Urinary bladder (tissue), 4 donors: Measurements from ENCODE around the gene CD247. TPM values are rescaled to one million over a fixed set of nuclear protein-coding genes. Genes with fewer than 3 reads are reported as not detected.
A peak's percentile ranks its signal among the peaks of the same experiment; 100 is the strongest.
"Not testable (repeated sequence)": the region's sequence is repeated elsewhere in the genome, so short reads cannot be mapped to it uniquely, and the experiment has no call there.

Experiments used
- DNase-seq: peaks from one replicate; pipeline ENCODE4 v3.0.0-alpha.2; 2015; ENCODE audit errors: extremely low spot score
- H3K27ac ChIP-seq: one replicate; pipeline ENCODE4 v1.5.1; 2013; ENCODE audit warnings: low read depth, mild to moderate bottlenecking, moderate library complexity
- H3K36me3 ChIP-seq: one replicate; pipeline ENCODE4 v1.6.1; 2013; ENCODE audit warnings: mild to moderate bottlenecking, moderate library complexity; ENCODE audit not compliant: insufficient read depth
- H3K4me1 ChIP-seq: one replicate; pipeline ENCODE4 v1.6.1; 2013; ENCODE audit warnings: mild to moderate bottlenecking, moderate library complexity; ENCODE audit not compliant: insufficient read depth
- H3K4me3 ChIP-seq: one replicate; pipeline ENCODE4 v1.5.1; 2013; ENCODE audit warnings: low read depth, low read length
- WGBS: extraction: QIAGEN DNeasy Blood & Tissue Kit; methylation state at CpG from one replicate; pipeline ENCODE4 v1.1.7; 2013; 5-methylcytosine and 5-hydroxymethylcytosine counted together
- polyA plus RNA-seq: library from polyadenylated mRNA; stranded (reverse); fragments of 200-250 nt; gene quantifications from one replicate; pipeline ENCODE4 v1.2.3, GENCODE V29; 2013
- total RNA-seq: library from RNA; depleted of rRNA; stranded (reverse); fragments of >200 nt; gene quantifications from one replicate; pipeline ENCODE4 v1.2.3, GENCODE V29; 2014
- donor health status: healthy with polysubstance abuse.
- donor health status: healthy.

Gene CD247
- total RNA-seq (1.3 TPM), polyA plus RNA-seq (1.8 TPM)

GRCh38 chr1:167518331-167518700, at the start of gene CD247:
Gene CD247, minus strand, starts transcription at chr1:167518529. Its CDS starts 64 bp downstream, at chr1:167518465.
- DNase-seq: no peak
- no peaks in the 10 kb centered on the region for H3K4me1 ChIP-seq
- 84% methylated on average over 14 of the region's 14 CpGs for WGBS
- H3K27ac ChIP-seq: no peak within 1 kb of the TSS
- H3K4me3 ChIP-seq: peak within 1 kb of the TSS; percentile 6
- H3K36me3 ChIP-seq: no peaks in the 10 kb centered on the region

- 65% methylated on average over 5 of the region's 5 CpGs for WGBS
- H3K36me3 ChIP-seq: no peaks in the 10 kb centered on the region
- no peak overlapping the region for H3K4me3 ChIP-seq
- no peak for DNase-seq
- no peak overlapping the region for H3K27ac ChIP-seq
- no peaks in the 10 kb centered on the region for H3K4me1 ChIP-seq
Measured at GRCh38 chr1:167567663-167568062, 49.3 kb upstream of the CD247 start.

GRCh38 chr1:167566766-167567165, 48.4 kb upstream of the CD247 start:
- no peak overlapping the region for H3K4me3 ChIP-seq
- H3K36me3 ChIP-seq: no peaks in the 10 kb centered on the region
- WGBS: 79% methylated on average over 3 of the region's 3 CpGs
- no peak for DNase-seq
- no peaks in the 10 kb centered on the region for H3K4me1 ChIP-seq
- H3K27ac ChIP-seq: no peak overlapping the region

- Histone ChIP-seq H3K4me3 (no peak overlapping the region), H3K36me3 (no peaks in the 10 kb centered on the region), H3K27ac (no peak overlapping the region), H3K4me1 (no peaks in the 10 kb centered on the region)
- DNase-seq: no peak
- WGBS: 85% methylated on average over 5 of the region's 5 CpGs
Measured at GRCh38 chr1:167565922-167566321, 47.6 kb upstream of the CD247 start.

GRCh38 chr1:167564612-167565270, 46.4 kb upstream of the CD247 start:
- no peak overlapping the region for H3K4me3 ChIP-seq
- WGBS: 85% methylated on average over 5 of the region's 5 CpGs
- no peak overlapping the region for H3K27ac ChIP-seq
- DNase-seq: no peak
- H3K36me3 ChIP-seq: no peaks in the 10 kb centered on the region
- H3K4me1 ChIP-seq: no peaks in the 10 kb centered on the region

GRCh38 chr1:167563579-167564246, 45.4 kb upstream of the CD247 start:
- WGBS: 78% methylated on average over 7 of the region's 7 CpGs
- H3K27ac ChIP-seq: no peak overlapping the region
- DNase-seq: no peak
- H3K36me3 ChIP-seq: no peaks in the 10 kb centered on the region
- H3K4me1 ChIP-seq: no peaks in the 10 kb centered on the region
- H3K4me3 ChIP-seq: no peak overlapping the region

- H3K27ac ChIP-seq: no peak overlapping the region
- H3K36me3 ChIP-seq: no peaks in the 10 kb centered on the region
- no peak overlapping the region for H3K4me3 ChIP-seq
- 91% methylated on average over 1 of the region's 1 CpG for WGBS
- no peak for DNase-seq
- no peaks in the 10 kb centered on the region for H3K4me1 ChIP-seq
Measured at GRCh38 chr1:167562702-167563101, 44.4 kb upstream of the CD247 start.

- H3K4me3 ChIP-seq: no peak overlapping the region
- 87% methylated on average over 6 of the region's 6 CpGs for WGBS
- no peaks in the 10 kb centered on the region for H3K4me1 ChIP-seq
- H3K36me3 ChIP-seq: no peaks in the 10 kb centered on the region
- no peak for DNase-seq
- no peak overlapping the region for H3K27ac ChIP-seq
Measured at GRCh38 chr1:167561753-167562152, 43.4 kb upstream of the CD247 start.

- Histone ChIP-seq H3K27ac (no peak overlapping the region), H3K36me3 (no peaks in the 10 kb centered on the region), H3K4me3 (no peak overlapping the region), H3K4me1 (no peaks in the 10 kb centered on the region)
- no peak for DNase-seq
- WGBS: 10% methylated on average over 5 of the region's 5 CpGs
Measured at GRCh38 chr1:167555971-167556714, 37.8 kb upstream of the CD247 start.

- H3K27ac ChIP-seq, DNase-seq, H3K36me3 ChIP-seq, H3K4me1 ChIP-seq, H3K4me3 ChIP-seq: not testable (repeated sequence)
- WGBS: 95% methylated on average over 1 of the region's 1 CpG
Measured at GRCh38 chr1:167555072-167555471, 36.7 kb upstream of the CD247 start.

GRCh38 chr1:167554028-167554779, 35.9 kb upstream of the CD247 start:
- H3K4me1 ChIP-seq: no peaks in the 10 kb centered on the region
- no peaks in the 10 kb centered on the region for H3K36me3 ChIP-seq
- DNase-seq: no peak
- 8% methylated on average over 15 of the region's 15 CpGs for WGBS
- peak overlapping the region; percentile 90 for H3K4me3 ChIP-seq
- H3K27ac ChIP-seq: no peak overlapping the region

GRCh38 chr1:167553136-167554027, 35.1 kb upstream of the CD247 start, which contains the start of gene CREG1:
Gene CREG1, minus strand, starts transcription at chr1:167553762.
- Histone ChIP-seq H3K4me1 (no peaks in the 10 kb centered on the region), H3K27ac (peak within 1 kb of the TSS; percentile 86), H3K36me3 (no peaks in the 10 kb centered on the region), H3K4me3 (peak within 1 kb of the TSS; percentile 90)
- 2% methylated on average over 90 of the region's 90 CpGs for WGBS
- DNase-seq: peak; percentile 74

GRCh38 chr1:167551362-167551761, 33.0 kb upstream of the CD247 start:
- no peak for DNase-seq
- no peak overlapping the region for H3K4me3 ChIP-seq
- WGBS: 99% methylated on average over 1 of the region's 1 CpG

More at GRCh38 chr1:167551362-167551761, 33.0 kb upstream of the CD247 start:
- Histone ChIP-seq H3K36me3 (no peaks in the 10 kb centered on the region), H3K27ac (no peak overlapping the region), H3K4me1 (no peaks in the 10 kb centered on the region)
